Neuron (in vitro differentiated cells): ENCODE data around the gene SLC25A51.
A peak's percentile ranks its signal among the peaks of the same experiment; 100 is the strongest.

Experiments
- H2AFZ ChIP-seq: one replicate; pipeline ENCODE4 v1.6.1; 2013; ENCODE audit warnings: low read depth, mild to moderate bottlenecking, inconsistent platforms, low read length, moderate library complexity
- H3K27me3 ChIP-seq: one replicate; pipeline ENCODE4 v1.6.1; 2013; ENCODE audit warnings: low read length; ENCODE audit not compliant: insufficient read depth
- H3K36me3 ChIP-seq: one replicate; pipeline ENCODE4 v1.6.1; 2013; ENCODE audit warnings: low read length; ENCODE audit not compliant: insufficient read depth
- H3K4me1 ChIP-seq: one replicate; pipeline ENCODE4 v1.6.1; 2013; ENCODE audit warnings: low read length; ENCODE audit not compliant: insufficient read depth
- H3K4me3 ChIP-seq: 2 replicates; pipeline ENCODE4 v1.5.1; 2013; ENCODE audit warnings: mild to moderate bottlenecking, low read length, moderate library complexity
- H3K9me3 ChIP-seq: one replicate; pipeline ENCODE4 v1.6.1; 2013; ENCODE audit warnings: low read length

Gene SLC25A51

GRCh38 chr9:37903647-37904444, at the start of gene SLC25A51:
Gene SLC25A51, minus strand, starts transcription at chr9:37904127. Its CDS starts 15,577 bp downstream, at chr9:37888550.
- H3K27me3 ChIP-seq, result no peaks in the 10 kb centered on the region
- peaks cover 15% of the 10 kb centered on the region for H3K4me1 ChIP-seq
- peaks cover 5% of the 10 kb centered on the region for H3K36me3 ChIP-seq
- H2AFZ ChIP-seq, result peak within 1 kb of the TSS; percentile 90
- peak within 1 kb of the TSS; percentile 61 for H3K4me3 ChIP-seq
- H3K9me3 ChIP-seq, result no peaks in the 10 kb centered on the region

- no peaks in the 10 kb centered on the region for H3K27me3 ChIP-seq
- H3K36me3 ChIP-seq, result no peaks in the 10 kb centered on the region
Observed at GRCh38 chr9:37953206-37953774, 49.4 kb upstream of the SLC25A51 start.

GRCh38 chr9:37952731-37953130, 48.8 kb upstream of the SLC25A51 start:
- Histone ChIP-seq H3K36me3 (no peaks in the 10 kb centered on the region), H3K4me3 (no peak overlapping the region)

More at GRCh38 chr9:37953206-37953774, 49.4 kb upstream of the SLC25A51 start:
- no peaks in the 10 kb centered on the region for H3K4me1 ChIP-seq
- no peak overlapping the region for H3K4me3 ChIP-seq
- no peak overlapping the region for H2AFZ ChIP-seq
- no peaks in the 10 kb centered on the region for H3K9me3 ChIP-seq

GRCh38 chr9:37951671-37952449, 47.9 kb upstream of the SLC25A51 start:
- no peaks in the 10 kb centered on the region for H3K9me3 ChIP-seq
- no peak overlapping the region for H3K4me3 ChIP-seq
- H3K27me3 ChIP-seq, result no peaks in the 10 kb centered on the region
- H3K36me3 ChIP-seq, result no peaks in the 10 kb centered on the region
- no peak overlapping the region for H2AFZ ChIP-seq
- H3K4me1 ChIP-seq, result no peaks in the 10 kb centered on the region

More at GRCh38 chr9:37952731-37953130, 48.8 kb upstream of the SLC25A51 start:
- no peaks in the 10 kb centered on the region for H3K9me3 ChIP-seq
- H3K4me1 ChIP-seq, result no peaks in the 10 kb centered on the region
- H3K27me3 ChIP-seq, result no peaks in the 10 kb centered on the region
- H2AFZ ChIP-seq, result no peak overlapping the region

GRCh38 chr9:37950561-37950960, 46.6 kb upstream of the SLC25A51 start:
- H3K4me1 ChIP-seq, result no peaks in the 10 kb centered on the region
- H2AFZ ChIP-seq, result no peak overlapping the region
- H3K4me3 ChIP-seq, result no peak overlapping the region
- H3K9me3 ChIP-seq, result no peaks in the 10 kb centered on the region
- H3K36me3 ChIP-seq, result no peaks in the 10 kb centered on the region
- no peaks in the 10 kb centered on the region for H3K27me3 ChIP-seq

GRCh38 chr9:37949576-37949975, 45.6 kb upstream of the SLC25A51 start:
- Histone ChIP-seq H3K4me1 (no peaks in the 10 kb centered on the region), H3K4me3 (no peak overlapping the region), H3K27me3 (no peaks in the 10 kb centered on the region), H2AFZ (no peak overlapping the region), H3K9me3 (no peaks in the 10 kb centered on the region), H3K36me3 (no peaks in the 10 kb centered on the region)

- H2AFZ ChIP-seq, result no peak overlapping the region
- H3K36me3 ChIP-seq, result no peaks in the 10 kb centered on the region
- no peaks in the 10 kb centered on the region for H3K4me1 ChIP-seq
- H3K4me3 ChIP-seq, result no peak overlapping the region
- no peaks in the 10 kb centered on the region for H3K27me3 ChIP-seq
- no peaks in the 10 kb centered on the region for H3K9me3 ChIP-seq
Observed at GRCh38 chr9:37948417-37948980, 44.6 kb upstream of the SLC25A51 start.

GRCh38 chr9:37947977-37948376, 44.0 kb upstream of the SLC25A51 start:
- H3K36me3 ChIP-seq, result no peaks in the 10 kb centered on the region
- no peak overlapping the region for H2AFZ ChIP-seq
- no peaks in the 10 kb centered on the region for H3K4me1 ChIP-seq
- no peak overlapping the region for H3K4me3 ChIP-seq
- H3K9me3 ChIP-seq, result no peaks in the 10 kb centered on the region
- no peaks in the 10 kb centered on the region for H3K27me3 ChIP-seq

GRCh38 chr9:37947471-37947870, 43.5 kb upstream of the SLC25A51 start:
- H3K4me1 ChIP-seq, result no peaks in the 10 kb centered on the region
- H3K36me3 ChIP-seq, result no peaks in the 10 kb centered on the region
- H3K4me3 ChIP-seq, result no peak overlapping the region
- no peak overlapping the region for H2AFZ ChIP-seq
- no peaks in the 10 kb centered on the region for H3K9me3 ChIP-seq
- no peaks in the 10 kb centered on the region for H3K27me3 ChIP-seq

GRCh38 chr9:37946971-37947370, 43.0 kb upstream of the SLC25A51 start:
- Histone ChIP-seq H3K36me3 (no peaks in the 10 kb centered on the region), H3K9me3 (no peaks in the 10 kb centered on the region), H2AFZ (no peak overlapping the region), H3K4me3 (no peak overlapping the region), H3K27me3 (no peaks in the 10 kb centered on the region), H3K4me1 (no peaks in the 10 kb centered on the region)

- Histone ChIP-seq H3K27me3 (no peaks in the 10 kb centered on the region), H3K36me3 (no peaks in the 10 kb centered on the region), H3K4me3 (no peak overlapping the region), H3K4me1 (no peaks in the 10 kb centered on the region), H2AFZ (no peak overlapping the region), H3K9me3 (no peaks in the 10 kb centered on the region)
Observed at GRCh38 chr9:37946041-37946440, 42.1 kb upstream of the SLC25A51 start.

GRCh38 chr9:37944671-37945481, 40.9 kb upstream of the SLC25A51 start:
- Histone ChIP-seq H3K36me3 (no peaks in the 10 kb centered on the region), H3K4me3 (no peak overlapping the region), H2AFZ (no peak overlapping the region), H3K4me1 (no peaks in the 10 kb centered on the region), H3K27me3 (no peaks in the 10 kb centered on the region), H3K9me3 (no peaks in the 10 kb centered on the region)
